SK-N-MC (cell line): ENCODE measurements around the gene CTSD.

Experiments
- EZH2 ChIP-seq: fragments of 200-600 bp; sonication (generic); IDR thresholded peaks from one replicate; pipeline ENCODE4 v1.6.1; 2017; ENCODE audit warnings: antibody characterized with exemption
- POLR2AphosphoS5 ChIP-seq: IDR thresholded peaks from 2 replicates; pipeline ENCODE4 v1.6.1; 2012; ENCODE audit warnings: mild to moderate bottlenecking, low read depth, low read length, borderline replicate concordance

DNA sequence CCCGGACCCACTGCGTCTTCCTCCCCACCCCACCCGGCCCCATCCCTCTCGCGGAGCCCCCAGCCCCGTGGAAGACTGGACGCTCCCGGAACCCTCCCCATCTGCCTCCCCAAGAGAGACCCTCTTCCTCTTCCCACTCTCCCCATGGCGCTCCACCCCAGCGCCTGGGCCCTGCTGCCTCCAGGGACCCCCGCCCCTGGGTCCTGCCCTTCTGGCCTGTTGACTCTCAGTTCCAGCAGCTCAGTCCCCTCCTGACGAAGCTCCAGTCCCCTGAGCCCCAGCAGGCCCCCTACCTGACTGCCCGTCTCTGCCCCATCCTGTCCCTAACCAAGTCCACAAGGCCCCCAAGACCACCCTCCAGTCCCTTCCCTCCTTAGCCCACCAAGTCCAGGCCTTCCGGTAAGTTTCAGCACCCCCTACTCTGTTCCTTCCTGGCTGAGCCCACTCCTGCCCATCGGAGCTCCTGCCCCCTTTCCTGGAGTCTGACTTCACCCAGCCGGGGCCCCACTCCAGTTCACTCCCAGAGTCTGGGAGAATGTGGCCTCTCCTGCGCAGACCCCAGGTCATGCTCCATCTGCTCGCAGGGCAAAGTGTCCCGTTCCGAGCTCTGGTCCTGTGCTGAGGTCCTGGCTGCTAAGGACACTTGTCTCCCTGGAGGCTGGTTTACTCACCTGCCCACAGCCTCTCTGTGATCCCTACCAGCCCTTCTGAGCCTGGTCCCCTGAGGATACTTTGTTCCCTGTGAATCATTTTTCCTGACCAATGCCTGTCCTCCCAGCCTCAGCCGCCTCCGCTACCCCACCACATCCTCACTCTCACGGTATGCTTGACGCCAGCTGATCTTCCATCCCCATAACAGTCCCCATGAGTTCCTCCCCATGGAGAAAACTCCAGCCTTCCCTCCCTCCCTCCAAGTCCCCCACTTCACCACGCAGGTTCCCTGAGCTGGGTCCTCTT, 14.1 kb downstream of the CTSD start:
- TF ChIP-seq POLR2AphosphoS5 (no peak), EZH2 (no peak)
